ENCODE data around the gene STAT5B. TPM values are rescaled to one million over a fixed set of nuclear protein-coding genes. Genes with fewer than 3 reads are reported as not detected.
A peak's percentile ranks its signal among the peaks of the same experiment; 100 is the strongest.

The STAT5B gene
- total and polyA plus RNA-seq, 9 of the 15 experiments (the other 6 are each of a cell fraction or from before 2014, with no cell fraction given), result 20.8 to 176 (median 92.4) TPM

GRCh38 chr17:42317266-42317845, 41.2 kb upstream of the STAT5B start (continued):
- no peak for TF ChIP-seq MBD1 (CRISPR knock-in tag; IDR thresholded peaks at IDR 0.05)
- no peak for TF ChIP-seq SIRT6 (IDR thresholded peaks at IDR 0.05; ENCODE audit: low read depth, low read length)
- no peak for TF ChIP-seq ATF2 (CRISPR knock-in tag; IDR thresholded peaks at IDR 0.05)
- TF ChIP-seq CHAMP1 (IDR thresholded peaks at IDR 0.05), result no peak
- TF ChIP-seq TEAD4 (IDR thresholded peaks at IDR 0.05; ENCODE audit: low read length), result peak; percentile 39; the same call in 1 of the 2 replicates
- TF ChIP-seq TEAD4 (CRISPR knock-in tag; IDR thresholded peaks at IDR 0.05; ENCODE audit: borderline replicate concordance), result no peak
- TF ChIP-seq SRSF3 (IDR thresholded peaks at IDR 0.05; ENCODE audit: insufficient read depth, low read length), result no peak
- no peak for TF ChIP-seq E2F3 (CRISPR knock-in tag; IDR thresholded peaks at IDR 0.05)
- no peak for TF ChIP-seq ARID2 (IDR thresholded peaks at IDR 0.05)
- no peak for TF ChIP-seq ZBTB7A (IDR thresholded peaks at IDR 0.05; ENCODE audit: borderline replicate concordance, control insufficient read depth, low read depth, low read length)
- TF ChIP-seq ZNF696 (CRISPR knock-in tag; conservative IDR thresholded peaks at IDR 0.05), result no peak
- no peak for TF ChIP-seq E2F5 (CRISPR knock-in tag; IDR thresholded peaks at IDR 0.05)
- no peak for TF ChIP-seq ZNF512 (tag; IDR thresholded peaks at IDR 0.05)
- no peak for TF ChIP-seq PPARD (CRISPR knock-in tag; IDR thresholded peaks at IDR 0.05)
- TF ChIP-seq KLF16 (IDR thresholded peaks at IDR 0.05), result no peak
- no peak for TF ChIP-seq MAFG (tag; conservative IDR thresholded peaks at IDR 0.05)
- no peak for TF ChIP-seq PHTF2 (CRISPR knock-in tag; IDR thresholded peaks at IDR 0.05)
- TF ChIP-seq RNF219 (CRISPR knock-in tag; IDR thresholded peaks at IDR 0.05), result peak; percentile 12; the same call in 1 of the 2 replicates

Data from K562 (cell line).